ENCODE data around the gene ABAT. TPM values are rescaled to one million over a fixed set of nuclear protein-coding genes. Genes with fewer than 3 reads are reported as not detected.

ABAT gene
- total and polyA plus RNA-seq, 2 donors = 9.0 to 12.3 TPM

- H3K36me3 ChIP-seq (ENCODE audit: insufficient read depth) = no peaks in the 10 kb centered on the region
- H3K27ac ChIP-seq (ENCODE audit: low read depth) = no peak overlapping the region
- 72% methylated on average over 18 of the region's 18 CpGs for WGBS
- H3K4me1 ChIP-seq (ENCODE audit: insufficient read depth) = no peaks in the 10 kb centered on the region
- no peak for DNase-seq (ENCODE audit: extremely low spot score)
- no peak overlapping the region for H3K4me3 ChIP-seq (ENCODE audit: low read depth, low read length)
Observed at GRCh38 chr16:8831871-8832716, 157.7 kb downstream of the ABAT start.

GRCh38 chr16:8832717-8833105 is 158.3 kb downstream of the ABAT start:
- no peak overlapping the region for H3K4me3 ChIP-seq (ENCODE audit: low read depth, low read length)
- DNase-seq (ENCODE audit: extremely low spot score) = no peak
- no peak overlapping the region for H3K27ac ChIP-seq (ENCODE audit: low read depth)
- H3K4me1 ChIP-seq (ENCODE audit: insufficient read depth) = no peaks in the 10 kb centered on the region
- 70% methylated on average over 16 of the region's 16 CpGs for WGBS
- H3K36me3 ChIP-seq (ENCODE audit: insufficient read depth) = no peaks in the 10 kb centered on the region

Small RNA genes within 50 kb of the gene (small RNA-seq; reads per million reads assigned to genes)
- gene AC007224.1 = not detected
- not detected for gene RN7SL743P
- not detected for gene RNU7-63P

Other genes with a start within 250 kb of the ABAT start
- gene TMEM114, start 84.1 kb upstream of the ABAT start, total RNA-seq = not detected
- gene TMEM114, start 84.1 kb upstream of the ABAT start, polyA plus RNA-seq = not detected
- gene METTL22, start 52.9 kb upstream of the ABAT start, total RNA-seq = 22.4 TPM
- 25.2 TPM for gene METTL22, start 52.9 kb upstream of the ABAT start, polyA plus RNA-seq
- 4.7 TPM for gene TMEM186, start 123.0 kb downstream of the ABAT start, total RNA-seq
- 10.6 TPM for gene TMEM186, start 123.0 kb downstream of the ABAT start, polyA plus RNA-seq
- gene PMM2, start 123.2 kb downstream of the ABAT start, total RNA-seq = 34.8 TPM
- 16.9 TPM for gene PMM2, start 123.2 kb downstream of the ABAT start, polyA plus RNA-seq
- gene CARHSP1, start 194.4 kb downstream of the ABAT start, total RNA-seq = 62.1 TPM
- gene CARHSP1, start 194.4 kb downstream of the ABAT start, polyA plus RNA-seq = 77.9 TPM
- not detected for gene LITAFD, start 207.7 kb downstream of the ABAT start, total RNA-seq
- not detected for gene LITAFD, start 207.7 kb downstream of the ABAT start, polyA plus RNA-seq